Stimulated activated CD8-positive, alpha-beta memory T cell treated with anti-CD3 and anti-CD28 coated beads, Interleukin-7, amount 100 ng/mL, for 4 hours (primary cell): ENCODE data around the gene SLC7A4.
"Not testable (repeated sequence)": the region's sequence is repeated elsewhere in the genome, so short reads cannot be mapped to it uniquely, and the experiment has no call there.

ENCODE experiments used
- DNase-seq, 2 donors: peaks; one replicate each; pipeline ENCODE4 v3.0.0-alpha.2; 2020; ENCODE audit warnings: low read depth in 2 of 2

SLC7A4 gene

GRCh38 chr22:21032037-21032867, at the start of gene SLC7A4:
SLC7A4 (minus strand) TSS chr22:21032561; CDS start chr22:21031812, 749 bp downstream.
- DNase-seq, result no peak

- DNase-seq, result no peak
Observed at GRCh38 chr22:21080435-21081137, 48.2 kb upstream of the SLC7A4 start.

- DNase-seq, result no peak
Observed at GRCh38 chr22:21079493-21079892, 47.1 kb upstream of the SLC7A4 start.

- no peak for DNase-seq
Observed at GRCh38 chr22:21078916-21079315, 46.6 kb upstream of the SLC7A4 start.

- no peak for DNase-seq
Observed at GRCh38 chr22:21077884-21078508, 45.6 kb upstream of the SLC7A4 start.

GRCh38 chr22:21076912-21077625, 44.7 kb upstream of the SLC7A4 start:
- DNase-seq, result no peak

GRCh38 chr22:21075516-21076138, 43.3 kb upstream of the SLC7A4 start:
- no peak for DNase-seq

GRCh38 chr22:21074102-21074715, 41.8 kb upstream of the SLC7A4 start:
- DNase-seq, result no peak

- no peak for DNase-seq
Observed at GRCh38 chr22:21073482-21073881, 41.1 kb upstream of the SLC7A4 start.

- no peak for DNase-seq
Observed at GRCh38 chr22:21073023-21073422, 40.7 kb upstream of the SLC7A4 start.

GRCh38 chr22:21071796-21072195, 39.4 kb upstream of the SLC7A4 start:
- DNase-seq, result not testable (repeated sequence)

GRCh38 chr22:21070690-21071615, 38.6 kb upstream of the SLC7A4 start:
- DNase-seq, result no peak

- DNase-seq, result no peak
Observed at GRCh38 chr22:21069375-21069774, 37.0 kb upstream of the SLC7A4 start.

GRCh38 chr22:21068681-21069276, 36.4 kb upstream of the SLC7A4 start:
- no peak for DNase-seq

GRCh38 chr22:21067901-21068680, 35.7 kb upstream of the SLC7A4 start:
- DNase-seq, result no peak

GRCh38 chr22:21067075-21067900, 34.9 kb upstream of the SLC7A4 start:
- no peak for DNase-seq

- no peak for DNase-seq
Observed at GRCh38 chr22:21064917-21065864, 32.8 kb upstream of the SLC7A4 start.
